HUES6 (cell line): ENCODE measurements around the gene AMH.

Experiments used
- H3K27ac ChIP-seq: 2 replicates; pipeline ENCODE4 v1.7.0; 2013; ENCODE audit warnings: low read depth, mild to moderate bottlenecking, low read length, inconsistent platforms
- H3K27me3 ChIP-seq: 2 replicates; pipeline ENCODE4 v1.6.1; 2013; ENCODE audit warnings: low read length; ENCODE audit not compliant: control insufficient read depth, insufficient read depth
- H3K36me3 ChIP-seq: 2 replicates; pipeline ENCODE4 v1.6.1; 2013; ENCODE audit warnings: low read length; ENCODE audit not compliant: control insufficient read depth, insufficient read depth
- H3K4me1 ChIP-seq: 2 replicates; pipeline ENCODE4 v1.6.1; 2013; ENCODE audit warnings: low read length; ENCODE audit not compliant: control insufficient read depth, insufficient read depth
- H3K4me3 ChIP-seq: 2 replicates; pipeline ENCODE4 v1.5.1; 2013; ENCODE audit warnings: low read depth, low read length
- H3K9ac ChIP-seq: one replicate; pipeline ENCODE4 v1.6.1; 2013; ENCODE audit warnings: mild to moderate bottlenecking, low read length
- H3K9me3 ChIP-seq: 2 replicates; pipeline ENCODE4 v1.6.1; 2013; ENCODE audit warnings: low read depth, low read length; ENCODE audit not compliant: control insufficient read depth, insufficient read depth

AMH gene

GRCh38 chr19:2294687-2295335, 45.7 kb downstream of the AMH start:
- Histone ChIP-seq H3K4me1 (peaks cover 10% of the 10 kb centered on the region), H3K9me3 (no peaks in the 10 kb centered on the region), H3K9ac (no peak overlapping the region), H3K27me3 (peaks cover 65% of the 10 kb centered on the region), H3K4me3 (no peak overlapping the region), H3K36me3 (no peaks in the 10 kb centered on the region), H3K27ac (no peak overlapping the region)

GRCh38 chr19:2296141-2296540, 47.0 kb downstream of the AMH start:
- no peaks in the 10 kb centered on the region for H3K9me3 ChIP-seq
- no peak overlapping the region for H3K9ac ChIP-seq
- H3K4me1 ChIP-seq = peaks cover under 1% of the 10 kb centered on the region; the same call in 1 of the 2 replicates
- no peak overlapping the region for H3K27ac ChIP-seq
- no peak overlapping the region for H3K4me3 ChIP-seq
- H3K27me3 ChIP-seq = peaks cover 52% of the 10 kb centered on the region
- no peaks in the 10 kb centered on the region for H3K36me3 ChIP-seq

GRCh38 chr19:2300533-2300932, 51.4 kb downstream of the AMH start:
- H3K27me3 ChIP-seq = peaks cover 21% of the 10 kb centered on the region
- peaks cover 11% of the 10 kb centered on the region for H3K4me1 ChIP-seq
- no peaks in the 10 kb centered on the region for H3K36me3 ChIP-seq
- no peak overlapping the region for H3K27ac ChIP-seq
- H3K9ac ChIP-seq = no peak overlapping the region
- H3K9me3 ChIP-seq = peaks cover 2% of the 10 kb centered on the region; the same call in 1 of the 2 replicates
- H3K4me3 ChIP-seq = no peak overlapping the region
